ENCODE measurements around the gene TFPI.
"Not testable (repeated sequence)": the region's sequence is repeated elsewhere in the genome, so short reads cannot be mapped to it uniquely, and the experiment has no call there.

TFPI gene

GRCh38 chr2:187519419-187520120 is 34.7 kb downstream of the TFPI start:
- TF ChIP-seq CTCF (IDR thresholded peaks at IDR 0.05; ENCODE audit: control insufficient read depth, insufficient read depth, low read depth, low read length, missing control alignments) = no peak
- DNase-seq (ENCODE audit: low read depth) = no peak
- H3K4me3 ChIP-seq (ENCODE audit: control insufficient read depth, low read depth, low read length) = no peak overlapping the region

DNA sequence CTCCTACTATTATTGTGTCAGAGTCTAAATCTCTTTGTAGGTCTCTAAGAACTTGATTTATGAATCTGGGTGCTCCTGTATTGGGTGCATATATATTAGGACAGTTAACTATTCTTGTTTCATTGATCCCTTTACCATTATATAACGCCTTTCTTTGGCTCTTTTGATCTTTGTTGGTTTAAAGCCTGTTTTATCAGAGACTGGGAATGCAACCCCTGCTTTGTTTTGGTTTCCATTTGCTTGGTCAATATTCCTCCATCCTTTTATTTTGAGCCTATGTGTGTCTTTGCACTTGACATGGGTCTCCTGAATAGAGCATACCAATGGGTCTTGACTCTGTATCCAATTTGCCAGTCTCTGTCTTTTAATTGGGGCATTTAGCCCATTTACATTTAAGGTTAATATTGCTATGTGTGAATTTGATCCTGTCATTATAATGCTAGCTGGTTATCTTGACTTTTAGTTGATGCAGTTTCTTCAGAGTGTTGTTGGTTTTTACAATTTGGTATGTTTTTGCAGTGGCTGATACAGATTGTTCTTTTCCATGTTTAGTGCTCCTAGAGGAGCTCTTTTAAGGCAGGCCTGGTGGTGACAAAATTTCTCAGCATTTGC is 36.4 kb downstream of the TFPI start:
- DNase-seq (ENCODE audit: low read depth); H3K4me3 ChIP-seq (ENCODE audit: control insufficient read depth, low read depth, low read length): not testable (repeated sequence)

- DNase-seq (ENCODE audit: low read depth); H3K4me3 ChIP-seq (ENCODE audit: control insufficient read depth, low read depth, low read length): not testable (repeated sequence)
These were observed 37.4 kb downstream of the TFPI start for GRCh38 chr2:187516630-187517510.

DNA sequence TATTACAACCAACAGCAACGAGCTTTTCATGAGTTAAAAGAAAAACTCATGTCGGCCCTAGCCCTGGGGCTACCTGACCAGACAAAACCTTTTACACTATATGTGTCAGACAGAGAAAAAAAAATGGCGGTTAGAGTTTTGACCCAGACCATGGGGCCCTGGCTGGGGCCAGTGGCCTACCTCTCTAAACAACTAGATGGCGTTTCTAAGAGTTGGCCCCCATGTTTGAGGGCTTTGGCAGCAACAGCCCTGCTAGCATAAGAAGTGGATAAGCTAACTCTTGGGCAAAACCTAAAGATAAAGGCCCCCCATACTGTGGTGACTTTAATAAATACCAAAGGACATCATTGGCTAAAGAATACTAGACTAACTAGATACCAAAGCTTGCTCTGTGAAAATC is 39.3 kb downstream of the TFPI start:
- H3K4me3 ChIP-seq (ENCODE audit: control insufficient read depth, low read depth, low read length) = no peak overlapping the region
- TF ChIP-seq CTCF (IDR thresholded peaks at IDR 0.05; ENCODE audit: control insufficient read depth, insufficient read depth, low read depth, low read length, missing control alignments) = no peak
- no peak for DNase-seq (ENCODE audit: low read depth)

GRCh38 chr2:187514235-187514829 is 39.9 kb downstream of the TFPI start:
- H3K4me3 ChIP-seq (ENCODE audit: control insufficient read depth, low read depth, low read length); DNase-seq (ENCODE audit: low read depth): not testable (repeated sequence)

DNA sequence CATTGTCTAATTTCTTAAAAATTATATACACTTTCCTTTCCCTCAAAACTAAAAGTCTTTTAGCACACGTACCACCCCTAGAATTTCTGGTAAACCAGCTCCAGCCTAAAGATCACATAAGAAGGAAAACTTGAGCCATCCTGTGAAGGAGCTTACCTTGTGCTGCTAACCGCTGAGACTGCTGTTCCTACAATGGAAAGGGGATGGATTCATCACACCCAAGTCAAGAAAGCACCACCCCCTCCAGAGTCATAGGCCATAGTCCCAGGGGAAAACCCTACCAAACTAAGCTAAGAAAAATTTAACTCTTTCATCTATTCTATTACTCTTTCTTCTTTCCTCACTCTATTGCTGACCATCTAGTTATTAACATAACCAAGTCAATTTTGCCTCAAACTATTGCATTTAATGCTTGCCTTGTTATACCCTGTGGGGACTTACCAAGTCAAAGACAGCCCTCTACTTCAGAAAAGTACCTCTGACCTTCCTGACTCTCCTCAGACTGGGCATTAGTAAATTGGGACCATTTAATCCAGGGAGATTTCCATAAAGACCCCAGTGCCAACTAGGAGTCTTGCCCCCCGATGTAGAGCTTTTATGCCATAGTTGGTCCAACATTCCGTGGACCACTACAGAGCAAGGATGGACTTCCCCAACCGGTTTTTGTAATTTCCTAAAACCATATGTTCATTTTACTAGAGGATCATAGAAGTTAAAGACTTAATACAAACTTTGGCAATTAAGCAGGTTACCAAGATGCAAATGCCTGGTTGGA is 40.6 kb downstream of the TFPI start:
- not testable (repeated sequence) for DNase-seq (ENCODE audit: low read depth); H3K4me3 ChIP-seq (ENCODE audit: control insufficient read depth, low read depth, low read length)

DNA sequence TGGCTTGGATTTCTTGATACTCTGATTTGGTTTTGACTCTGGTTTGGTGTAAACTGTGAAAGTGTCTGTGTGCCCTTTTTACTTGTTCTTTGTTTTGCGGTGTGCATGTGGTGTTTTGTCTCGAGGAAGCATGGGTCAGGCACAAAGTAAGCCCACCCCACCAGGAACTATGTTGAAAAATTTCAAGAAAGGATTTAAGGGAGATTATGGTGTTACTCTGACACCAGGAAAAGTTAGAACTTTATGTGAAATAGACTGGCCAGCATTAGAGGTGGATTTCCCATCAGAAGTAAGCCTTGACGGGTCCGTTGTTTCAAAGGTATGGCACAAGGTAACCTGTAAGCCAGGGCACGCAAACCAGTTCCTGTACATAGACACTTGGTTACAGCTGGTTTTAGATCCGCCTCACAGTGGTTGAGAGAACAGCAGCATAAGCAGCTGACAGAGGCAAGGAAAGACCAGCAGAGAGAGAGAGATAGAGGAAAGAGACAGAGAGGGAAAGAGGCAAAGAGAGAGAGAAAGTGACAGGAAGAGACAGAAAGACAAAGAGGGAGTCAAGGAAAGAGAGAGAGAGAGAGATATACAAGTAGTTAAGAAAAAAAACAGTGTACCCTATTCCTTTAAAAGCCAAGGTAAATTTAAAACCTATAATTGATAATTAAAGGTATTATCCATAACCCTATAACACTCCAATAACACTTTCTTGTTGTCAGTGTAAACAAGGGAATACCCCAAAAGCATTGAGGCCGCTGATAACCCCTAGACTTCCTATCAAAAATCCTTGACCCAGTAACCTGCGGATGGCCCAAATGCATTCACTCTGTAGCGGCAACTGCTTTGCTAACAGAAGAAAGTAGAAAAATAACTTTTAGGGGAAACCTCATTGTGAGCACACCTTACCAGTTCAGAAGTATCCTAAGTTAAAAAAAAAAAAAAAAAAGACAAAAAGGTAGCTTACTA is 42.6 kb downstream of the TFPI start:
- DNase-seq (ENCODE audit: low read depth) = no peak
- no peak for TF ChIP-seq CTCF (IDR thresholded peaks at IDR 0.05; ENCODE audit: control insufficient read depth, insufficient read depth, low read depth, low read length, missing control alignments)
- H3K4me3 ChIP-seq (ENCODE audit: control insufficient read depth, low read depth, low read length) = no peak overlapping the region

DNA sequence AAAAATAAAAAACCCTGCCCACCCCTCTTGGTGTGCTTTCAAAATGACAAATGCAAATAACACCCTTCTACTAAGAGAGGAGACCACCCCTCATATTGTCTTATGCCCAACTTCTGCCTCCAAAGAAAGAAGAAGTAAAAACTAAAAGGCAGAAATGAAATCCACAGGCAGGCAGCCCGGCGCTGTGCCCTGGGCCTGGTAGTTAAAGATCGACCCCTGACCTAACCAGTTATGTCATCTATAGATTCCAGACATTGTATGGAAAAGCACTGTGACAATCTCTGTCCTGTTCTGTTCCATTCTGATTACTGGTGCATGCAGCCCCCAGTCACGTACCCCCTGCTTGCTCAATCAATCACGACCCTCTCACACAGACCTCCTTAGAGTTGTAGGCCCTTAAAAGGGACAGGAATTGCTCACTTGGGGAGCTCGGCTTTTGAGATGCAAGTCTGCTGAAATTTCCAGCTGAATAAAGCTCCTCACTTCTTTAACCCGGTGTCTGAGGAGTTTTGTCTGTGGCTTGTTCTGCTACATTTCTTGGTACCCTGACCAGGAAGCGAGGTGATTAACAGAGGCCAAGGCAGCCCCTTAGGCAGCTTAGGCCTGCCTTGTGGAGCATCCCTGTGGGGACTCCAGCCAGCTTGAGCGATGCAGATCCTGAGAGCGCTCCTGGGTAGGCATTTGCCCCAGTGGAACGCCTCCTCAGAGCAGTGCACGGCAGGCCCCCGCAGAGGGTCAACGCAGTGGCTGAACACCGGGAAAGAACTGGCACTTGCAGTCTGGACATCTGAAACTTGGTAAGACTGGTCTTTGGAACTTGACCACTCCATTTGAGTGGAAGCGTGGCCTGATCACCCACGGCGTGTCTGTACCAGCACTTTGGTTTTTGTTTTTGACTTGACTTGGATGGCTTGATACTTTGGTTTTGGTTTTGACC is 43.5 kb downstream of the TFPI start:
- not testable (repeated sequence) for H3K4me3 ChIP-seq (ENCODE audit: control insufficient read depth, low read depth, low read length); DNase-seq (ENCODE audit: low read depth)

Measured in AG09309 (cell line).